Measurements from ENCODE around the gene KRT26. TPM values are rescaled to one million over a fixed set of nuclear protein-coding genes. Genes with fewer than 3 reads are reported as not detected.

KRT26 gene
- polyA plus RNA-seq, 1 donor (not counting 4 experiments of a cell fraction or from before 2014, with no cell fraction given), result not detected

- dilution Hi-C loops (cut with MboI; ENCODE audit: extremely low pct_ligation_motif_present, low sequenced_read_pairs), result no loop called here
- H3K9me3 ChIP-seq (ENCODE audit: control insufficient read depth, low read depth, low read length), result no peaks in the 10 kb centered on the region
- no peak for DNase-seq (ENCODE audit: low read depth, low spot score)
- H3K36me3 ChIP-seq (ENCODE audit: control insufficient read depth in 2 of 2, extremely low read depth in 1 of 2, insufficient read depth in 2 of 2, low read length in 2 of 2), result peaks cover 4 to 8% of the 10 kb centered on the region in 2 experiments
- H3K27me3 ChIP-seq (ENCODE audit: control insufficient read depth, extremely low read depth, insufficient read depth, low read length), result no peaks in the 10 kb centered on the region
- H3K79me2 ChIP-seq (ENCODE audit: control insufficient read depth, insufficient read depth, low read length), result peaks cover 12% of the 10 kb centered on the region
- TF ChIP-seq CTCF (optimal IDR thresholded peaks at IDR 0.05 in 1 of 3, IDR thresholded peaks at IDR 0.05 in 1 of 3, conservative IDR thresholded peaks at IDR 0.05 in 1 of 3; ENCODE audit: extremely low read depth in 1 of 3, insufficient read depth in 2 of 3, low read length in 3 of 3), result no peak
- no peak for TF ChIP-seq EZH2 (IDR thresholded peaks at IDR 0.05; ENCODE audit: low read length)
- H2AFZ ChIP-seq (ENCODE audit: control insufficient read depth, low read length), result peak overlapping the region; percentile 72
- H3K27ac ChIP-seq (ENCODE audit: control insufficient read depth, insufficient read depth, low read length), result peak overlapping the region; percentile 60
- peak overlapping the region; percentile 74 for H3K9ac ChIP-seq (ENCODE audit: control insufficient read depth, extremely low read depth, insufficient read depth, low read length)
- H3K9me1 ChIP-seq (ENCODE audit: control insufficient read depth, extremely low read depth, insufficient read depth, low read length), result no peaks in the 10 kb centered on the region
- no peak for FAIRE-seq
- no peaks in the 10 kb centered on the region for H4K20me1 ChIP-seq (ENCODE audit: control insufficient read depth, extremely low read depth, insufficient read depth, low read length)
- peak overlapping the region; percentile 90 for H3K4me2 ChIP-seq (ENCODE audit: control insufficient read depth, extremely low read depth, insufficient read depth, low read depth, low read length)
- peaks cover 13% of the 10 kb centered on the region for H3K4me1 ChIP-seq (ENCODE audit: control insufficient read depth, extremely low read depth, insufficient read depth, low read length)
- H3K4me3 ChIP-seq (ENCODE audit: control insufficient read depth in 2 of 3, extremely low read depth in 1 of 3, insufficient read depth in 2 of 3, low read depth in 1 of 3, low read length in 3 of 3), result peak overlapping the region; percentile 61 to 88 (median 82)
Measured at GRCh38 chr17:40818733-40819527, 46.9 kb upstream of the KRT26 start.

GRCh38 chr17:40818343-40818732, 46.3 kb upstream of the KRT26 start:
- peaks cover 13% of the 10 kb centered on the region for H3K4me1 ChIP-seq (ENCODE audit: control insufficient read depth, extremely low read depth, insufficient read depth, low read length)
- no peak overlapping the region for H2AFZ ChIP-seq (ENCODE audit: control insufficient read depth, low read length)

More at GRCh38 chr17:40818343-40818732, 46.3 kb upstream of the KRT26 start:
- Histone ChIP-seq H4K20me1 (ENCODE audit: control insufficient read depth, extremely low read depth, insufficient read depth, low read length) (no peaks in the 10 kb centered on the region), H3K9ac (ENCODE audit: control insufficient read depth, extremely low read depth, insufficient read depth, low read length) (peak overlapping the region; percentile 74), H3K27me3 (ENCODE audit: control insufficient read depth, extremely low read depth, insufficient read depth, low read length) (no peaks in the 10 kb centered on the region), H3K36me3 (ENCODE audit: control insufficient read depth in 2 of 2, extremely low read depth in 1 of 2, insufficient read depth in 2 of 2, low read length in 2 of 2) (peaks cover 4 to 8% of the 10 kb centered on the region in 2 experiments), H3K4me3 (ENCODE audit: control insufficient read depth in 2 of 3, extremely low read depth in 1 of 3, insufficient read depth in 2 of 3, low read depth in 1 of 3, low read length in 3 of 3) (peak overlapping the region; percentile 61 to 82 (median 79)), H3K4me2 (ENCODE audit: control insufficient read depth, extremely low read depth, insufficient read depth, low read depth, low read length) (peak overlapping the region; percentile 90), H3K27ac (ENCODE audit: control insufficient read depth, insufficient read depth, low read length) (peak overlapping the region; percentile 60), H3K9me3 (ENCODE audit: control insufficient read depth, low read depth, low read length) (no peaks in the 10 kb centered on the region), H3K79me2 (ENCODE audit: control insufficient read depth, insufficient read depth, low read length) (peaks cover 12% of the 10 kb centered on the region), H3K9me1 (ENCODE audit: control insufficient read depth, extremely low read depth, insufficient read depth, low read length) (no peaks in the 10 kb centered on the region)
- TF ChIP-seq EZH2 (IDR thresholded peaks at IDR 0.05; ENCODE audit: low read length) (no peak), CTCF (optimal IDR thresholded peaks at IDR 0.05 in 1 of 3, IDR thresholded peaks at IDR 0.05 in 1 of 3, conservative IDR thresholded peaks at IDR 0.05 in 1 of 3; ENCODE audit: extremely low read depth in 1 of 3, insufficient read depth in 2 of 3, low read length in 3 of 3) (no peak)
- dilution Hi-C loops (cut with MboI; ENCODE audit: extremely low pct_ligation_motif_present, low sequenced_read_pairs), result no loop called here
- no peak for DNase-seq (ENCODE audit: low read depth, low spot score)
- no peak for FAIRE-seq

Data from keratinocyte (primary cell).